ENCODE measurements around the gene HIBCH.
"Not testable (repeated sequence)": the region's sequence is repeated elsewhere in the genome, so short reads cannot be mapped to it uniquely, and the experiment has no call there.

The HIBCH gene

GRCh38 chr2:190254063-190254850 is 65.4 kb downstream of the HIBCH start:
- DNase-seq, result no peak

GRCh38 chr2:190250421-190250820 is 69.2 kb downstream of the HIBCH start:
- no peak for DNase-seq

DNA sequence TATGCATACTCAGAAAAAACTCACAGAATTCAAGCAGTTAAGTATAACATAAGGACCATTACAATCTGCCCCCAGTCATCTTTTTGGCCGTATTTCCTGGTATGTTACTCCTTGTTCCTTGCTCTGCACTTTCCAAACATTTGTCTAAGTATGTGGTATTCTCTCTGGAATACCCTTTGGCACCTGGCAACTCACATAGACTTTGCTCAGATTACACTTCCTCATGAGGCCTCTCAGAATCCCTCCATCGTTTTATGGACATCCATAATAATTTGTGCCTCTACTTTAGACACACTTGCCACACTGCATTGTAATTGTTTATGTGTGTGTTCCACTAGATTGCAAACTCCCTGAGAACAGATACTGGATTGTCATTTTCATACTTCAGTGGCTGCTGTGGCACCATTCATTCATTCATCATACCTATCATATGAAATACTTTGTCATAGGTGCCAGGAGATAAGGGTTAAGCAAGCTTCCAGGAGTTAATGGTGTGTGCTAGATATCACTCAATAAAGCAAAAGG is 84.0 kb downstream of the HIBCH start:
- DNase-seq, result no peak

DNA sequence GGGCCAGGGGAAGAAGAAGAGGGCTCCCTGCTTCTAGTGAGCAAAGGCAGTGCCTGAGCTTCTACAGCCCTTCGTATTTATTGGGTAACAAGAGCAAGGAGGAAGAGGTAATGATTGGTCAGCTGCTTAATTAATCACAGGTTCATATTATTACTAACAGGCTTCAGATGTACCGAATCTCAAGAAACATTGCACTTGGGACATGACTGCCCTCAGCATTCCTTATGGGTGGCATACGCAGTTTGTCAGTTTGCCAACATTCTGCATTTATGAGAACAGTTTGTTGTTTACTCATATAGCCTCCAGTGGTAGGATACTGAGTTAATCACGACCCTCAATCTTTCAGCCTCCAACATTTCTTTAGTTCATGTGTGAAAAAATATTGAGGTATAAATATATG is 84.5 kb downstream of the HIBCH start:
- DNase-seq, result no peak

GRCh38 chr2:190223989-190224388 is 95.6 kb downstream of the HIBCH start:
- DNase-seq, result not testable (repeated sequence)

- not testable (repeated sequence) for DNase-seq
These were observed 96.9 kb downstream of the HIBCH start for GRCh38 chr2:190222745-190223144.

DNA sequence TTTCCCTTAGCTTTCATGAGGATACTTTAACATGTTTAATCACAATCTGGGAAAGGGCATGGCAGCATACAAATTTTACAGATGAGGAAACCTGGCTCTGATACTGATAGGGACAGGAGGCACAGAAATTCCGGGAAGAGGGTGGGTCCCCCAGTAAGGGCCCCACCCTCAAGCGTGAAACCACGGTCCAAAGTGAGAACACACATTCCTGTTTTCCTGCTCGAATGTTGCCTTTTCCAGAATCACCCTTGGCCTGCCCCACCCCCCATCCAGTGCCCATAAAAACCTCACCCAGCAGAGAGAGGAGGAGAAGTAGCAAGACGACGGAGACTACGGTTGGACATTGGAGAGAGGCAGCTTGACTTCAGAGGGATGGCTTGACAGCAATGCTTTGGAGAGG is 98.2 kb downstream of the HIBCH start:
- DNase-seq, result no peak

GRCh38 chr2:190219186-190219585 is 100.4 kb downstream of the HIBCH start:
- no peak for DNase-seq

- no peak for DNase-seq
These were observed 102.0 kb downstream of the HIBCH start for GRCh38 chr2:190217616-190218015.

DNA sequence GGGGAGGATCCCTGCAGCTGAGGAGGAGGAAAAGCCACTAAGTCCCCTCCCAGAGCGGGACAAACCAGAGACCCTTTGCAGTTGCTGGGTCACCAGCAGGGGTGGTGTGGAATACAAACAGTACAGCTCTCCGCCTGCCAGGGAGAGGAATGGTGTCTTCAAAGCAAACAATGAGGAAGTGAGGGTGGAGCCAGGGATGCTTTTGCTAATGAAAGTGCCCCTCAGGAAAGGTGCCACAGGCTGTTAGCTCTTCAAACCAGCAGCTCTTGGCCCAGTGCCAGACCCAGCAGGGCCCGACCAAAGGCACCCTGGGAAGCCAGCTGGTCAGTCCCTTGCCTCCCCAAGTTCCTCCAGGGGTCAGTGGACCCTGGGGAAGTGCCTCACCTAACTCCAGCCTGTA is 102.8 kb downstream of the HIBCH start:
- DNase-seq, result peak in 6 of 58 donors; percentile 1 to 59 (median 6)

- no peak for DNase-seq
These were observed 104.0 kb downstream of the HIBCH start for GRCh38 chr2:190215620-190216019.

GRCh38 chr2:190214426-190215194 is 105.0 kb downstream of the HIBCH start:
- DNase-seq, result no peak

GRCh38 chr2:190213441-190214335 is 105.9 kb downstream of the HIBCH start:
- no peak for DNase-seq

- no peak for DNase-seq
These were observed 109.2 kb downstream of the HIBCH start for GRCh38 chr2:190210471-190210870.

DNA sequence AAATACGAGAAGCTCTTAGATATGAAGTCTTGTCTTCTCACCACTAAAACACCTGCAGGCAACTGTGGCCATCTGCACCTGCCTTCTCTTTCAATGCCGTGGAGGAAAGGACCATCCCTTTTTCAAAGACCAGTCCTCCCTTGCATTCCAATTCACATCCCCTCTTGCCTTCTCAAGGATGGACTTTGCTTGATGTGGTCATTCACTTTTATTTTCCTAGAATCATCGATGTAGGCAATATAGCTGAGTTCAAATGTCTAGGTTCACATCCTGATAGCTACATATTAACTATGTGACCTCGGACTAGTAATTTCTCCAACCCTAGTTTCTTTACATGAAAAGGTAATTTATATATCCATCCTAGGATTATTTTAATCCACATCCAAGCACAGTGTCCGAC is 110.1 kb downstream of the HIBCH start:
- no peak for DNase-seq

GRCh38 chr2:190207930-190208329 is 111.7 kb downstream of the HIBCH start:
- DNase-seq, result no peak

- DNase-seq, result no peak
These were observed 114.0 kb downstream of the HIBCH start for GRCh38 chr2:190205657-190206056.

DNA sequence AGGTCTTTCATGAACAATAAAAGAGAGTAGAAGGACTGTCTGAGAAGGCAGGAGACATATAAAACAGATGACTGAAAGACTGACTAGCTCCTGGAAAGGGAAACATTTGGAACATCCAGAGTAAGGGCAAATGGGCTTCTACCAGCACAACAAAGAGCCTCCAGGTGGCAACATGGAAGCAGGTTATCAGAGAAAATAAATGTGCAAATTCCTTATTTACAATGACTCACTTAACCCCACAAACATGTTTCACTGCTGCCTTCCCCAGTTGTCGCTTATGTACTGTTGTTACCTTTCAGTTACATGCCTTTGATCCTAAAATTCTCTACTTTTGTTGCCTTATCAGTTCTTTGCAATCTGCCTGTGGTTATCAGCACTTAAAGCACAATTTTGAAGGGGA is 117.0 kb downstream of the HIBCH start:
- DNase-seq, result no peak

DNA sequence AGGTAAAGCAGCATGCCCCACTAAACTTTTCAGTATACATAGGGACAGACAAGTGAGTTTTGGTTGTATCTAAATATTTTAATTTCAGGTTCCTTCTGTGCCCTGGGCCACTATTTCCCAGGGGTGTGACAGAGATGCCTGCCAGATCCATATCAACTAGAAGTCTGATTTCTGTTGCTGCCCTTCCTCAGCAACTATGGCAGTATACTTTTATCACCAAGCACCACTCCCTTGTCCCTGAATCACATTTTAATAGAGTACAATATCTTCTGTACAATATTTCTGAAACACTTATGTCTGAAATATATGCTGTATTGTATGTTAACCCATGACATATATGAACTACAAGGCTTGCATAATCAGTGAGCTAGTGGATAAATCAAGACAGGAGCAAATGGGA is 117.6 kb downstream of the HIBCH start:
- no peak for DNase-seq

GRCh38 chr2:190200603-190201002 is 119.0 kb downstream of the HIBCH start:
- no peak for DNase-seq

DNA sequence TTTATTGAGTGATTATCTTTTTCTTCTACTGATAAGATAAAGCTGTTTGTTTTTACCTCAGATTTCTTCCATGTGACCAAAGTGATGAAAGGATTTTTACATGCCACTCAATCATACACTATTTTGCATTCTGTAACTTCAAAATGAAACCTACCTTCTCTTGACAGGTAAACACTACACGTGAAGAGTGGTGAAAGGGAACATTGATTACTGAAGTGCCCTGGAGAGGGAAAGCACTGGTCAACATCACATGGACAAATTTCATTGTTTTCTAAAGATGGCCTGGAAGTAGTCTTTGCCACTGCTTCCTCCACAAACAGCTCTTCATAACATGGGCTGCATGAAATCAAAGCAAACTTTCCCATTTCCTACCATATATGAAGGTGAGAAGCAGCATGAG is 120.1 kb downstream of the HIBCH start:
- DNase-seq, result no peak

GRCh38 chr2:190199109-190199508 is 120.5 kb downstream of the HIBCH start:
- no peak for DNase-seq
